ENCODE measurements around the gene OSM.
A peak's percentile ranks its signal among the peaks of the same experiment; 100 is the strongest.
"Not testable (repeated sequence)": the region's sequence is repeated elsewhere in the genome, so short reads cannot be mapped to it uniquely, and the experiment has no call there.

OSM gene

GRCh38 chr22:30219668-30220278 is 46.9 kb downstream of the OSM start:
- TF ChIP-seq JUND (IDR thresholded peaks at IDR 0.05; ENCODE audit: low read depth): no peak
- DNase-seq (ENCODE audit: low read depth in 1 of 2, low spot score in 1 of 2): no peak
- in situ Hi-C loops (cut with HindIII; ENCODE audit: low pct_unique_long_range_greater_than_20kb, low sequenced_read_pairs): no loop called here

GRCh38 chr22:30219049-30219654 is 47.5 kb downstream of the OSM start:
- TF ChIP-seq JUND (IDR thresholded peaks at IDR 0.05; ENCODE audit: low read depth): no peak
- DNase-seq (ENCODE audit: low read depth in 1 of 2, low spot score in 1 of 2): peak in 1 of 2 experiments; percentile 25
- in situ Hi-C loops (cut with HindIII; ENCODE audit: low pct_unique_long_range_greater_than_20kb, low sequenced_read_pairs): no loop called here

- DNase-seq (ENCODE audit: low read depth in 1 of 2, low spot score in 1 of 2): no peak
- in situ Hi-C loops (cut with HindIII; ENCODE audit: low pct_unique_long_range_greater_than_20kb, low sequenced_read_pairs): no loop called here
Observed at GRCh38 chr22:30217698-30218560, 48.7 kb downstream of the OSM start.

GRCh38 chr22:30216710-30217109 is 49.9 kb downstream of the OSM start:
- no peak for TF ChIP-seq JUND (IDR thresholded peaks at IDR 0.05; ENCODE audit: low read depth)
- no peak for DNase-seq (ENCODE audit: low read depth in 1 of 2, low spot score in 1 of 2)
- in situ Hi-C loops (cut with HindIII; ENCODE audit: low pct_unique_long_range_greater_than_20kb, low sequenced_read_pairs): no loop called here

More at GRCh38 chr22:30217698-30218560, 48.7 kb downstream of the OSM start:
- no peak for TF ChIP-seq JUND (IDR thresholded peaks at IDR 0.05; ENCODE audit: low read depth)

GRCh38 chr22:30216272-30216671 is 50.4 kb downstream of the OSM start:
- DNase-seq (ENCODE audit: low read depth in 1 of 2, low spot score in 1 of 2); in situ Hi-C loops (cut with HindIII; ENCODE audit: low pct_unique_long_range_greater_than_20kb, low sequenced_read_pairs): not testable (repeated sequence)

- in situ Hi-C loops (cut with HindIII; ENCODE audit: low pct_unique_long_range_greater_than_20kb, low sequenced_read_pairs): no loop called here
- DNase-seq (ENCODE audit: low read depth in 1 of 2, low spot score in 1 of 2): no peak
- TF ChIP-seq JUND (IDR thresholded peaks at IDR 0.05; ENCODE audit: low read depth): no peak
Observed at GRCh38 chr22:30214703-30215407, 51.8 kb downstream of the OSM start.

GRCh38 chr22:30212996-30213441 is 53.6 kb downstream of the OSM start:
- DNase-seq (ENCODE audit: low read depth in 1 of 2, low spot score in 1 of 2): no peak
- TF ChIP-seq JUND (IDR thresholded peaks at IDR 0.05; ENCODE audit: low read depth): no peak
- in situ Hi-C loops (cut with HindIII; ENCODE audit: low pct_unique_long_range_greater_than_20kb, low sequenced_read_pairs): no loop called here
